LNCaP clone FGC (cell line): ENCODE data around the gene CCDC85C.

Experiments
- DNase-seq: peaks from one replicate; pipeline ENCODE4 v3.0.0-alpha.2; 2011; ENCODE audit warnings: low read depth
- H3K4me3 ChIP-seq: 2 replicates; pipeline ENCODE4 v1.5.1; 2011; ENCODE audit warnings: mild to moderate bottlenecking, low read depth, low read length, control low read depth
- CTCF ChIP-seq: IDR thresholded peaks from 2 replicates; pipeline ENCODE4 v1.5.1; 2012; ENCODE audit warnings: mild to moderate bottlenecking; ENCODE audit not compliant: control insufficient read depth, insufficient read depth; ENCODE audit errors: extremely low read depth

The CCDC85C gene

GRCh38 chr14:99468836-99469592, 135.0 kb downstream of the CCDC85C start:
- no peak for TF ChIP-seq CTCF
- no peak for DNase-seq
- H3K4me3 ChIP-seq = no peak overlapping the region

- TF ChIP-seq CTCF = no peak
- no peak overlapping the region for H3K4me3 ChIP-seq
- no peak for DNase-seq
These were observed 135.9 kb downstream of the CCDC85C start for GRCh38 chr14:99468081-99468480.

- no peak for TF ChIP-seq CTCF
- H3K4me3 ChIP-seq = no peak overlapping the region
- no peak for DNase-seq
These were observed 136.5 kb downstream of the CCDC85C start for GRCh38 chr14:99467336-99468078.

GRCh38 chr14:99466758-99467157, 137.2 kb downstream of the CCDC85C start:
- no peak for DNase-seq
- H3K4me3 ChIP-seq = no peak overlapping the region
- TF ChIP-seq CTCF = no peak

- no peak for TF ChIP-seq CTCF
- no peak overlapping the region for H3K4me3 ChIP-seq
- no peak for DNase-seq
These were observed 138.7 kb downstream of the CCDC85C start for GRCh38 chr14:99465288-99465687.

- TF ChIP-seq CTCF = no peak
- no peak overlapping the region for H3K4me3 ChIP-seq
- no peak for DNase-seq
These were observed 140.0 kb downstream of the CCDC85C start for GRCh38 chr14:99463974-99464373.

- no peak overlapping the region for H3K4me3 ChIP-seq
- no peak for TF ChIP-seq CTCF
These were observed 141.8 kb downstream of the CCDC85C start for GRCh38 chr14:99462210-99462609.

More at GRCh38 chr14:99462210-99462609, 141.8 kb downstream of the CCDC85C start:
- no peak for DNase-seq
